GM12878 (cell line): ENCODE measurements around the gene PRSS50.

ENCODE experiments used
- CBX5 ChIP-seq: sonication (generic); IDR thresholded peaks from 2 replicates; pipeline ENCODE4 v1.6.1; 2016; ENCODE audit warnings: low read depth, moderate library complexity, mild to moderate bottlenecking, inconsistent platforms
- HDAC6 ChIP-seq: fragments of 200-600 bp; sonication (generic); IDR thresholded peaks from one replicate; pipeline ENCODE4 v1.8.0; 2017; ENCODE audit warnings: antibody characterized with exemption; ENCODE audit not compliant: unreplicated experiment
- POLR2AphosphoS5 ChIP-seq: IDR thresholded peaks from 2 replicates; pipeline ENCODE4 v1.6.1; 2011; ENCODE audit warnings: mild to moderate bottlenecking, low read length, inconsistent platforms
- SP1 ChIP-seq: IDR thresholded peaks from one replicate; pipeline ENCODE4 v1.6.1; 2011; ENCODE audit warnings: low read depth, low read length
- TAF1 ChIP-seq: IDR thresholded peaks from 2 replicates; pipeline ENCODE4 v1.6.1; 2011; ENCODE audit warnings: mild to moderate bottlenecking, low read depth, low read length, borderline replicate concordance
- TARDBP ChIP-seq: IDR thresholded peaks from 2 replicates; pipeline ENCODE4 v1.6.1; 2016; ENCODE audit warnings: borderline replicate concordance
- ZNF384 ChIP-seq: IDR thresholded peaks from 2 replicates; pipeline ENCODE4 v1.6.1; 2012; ENCODE audit warnings: low read depth, mild to moderate bottlenecking, low read length, improper control_type of control experiment, borderline replicate concordance
- TF ChIP-seq, protein P1 (sequence below), 3 experiments: IDR thresholded peaks in 2 of 3; conservative IDR thresholded peaks in 1 of 3; 2 replicates each; pipeline ENCODE4 v1.5.1; 2011; ENCODE audit warnings: low read depth in 3 of 3, low read length in 3 of 3, mild to moderate bottlenecking in 3 of 3, control low read depth in 2 of 3, moderate library complexity in 2 of 3, inconsistent platforms in 1 of 3, mixed read lengths in 1 of 3; ENCODE audit not compliant: control insufficient read depth in 2 of 3, insufficient read depth in 1 of 3; ENCODE audit errors: extremely low read depth in 1 of 3
- TF ChIP-seq, protein P2 (sequence below): fragments of 450-650 bp; IDR thresholded peaks from 2 replicates; pipeline ENCODE4 v1.6.1; 2017; ENCODE audit warnings: mild to moderate bottlenecking

DNA sequence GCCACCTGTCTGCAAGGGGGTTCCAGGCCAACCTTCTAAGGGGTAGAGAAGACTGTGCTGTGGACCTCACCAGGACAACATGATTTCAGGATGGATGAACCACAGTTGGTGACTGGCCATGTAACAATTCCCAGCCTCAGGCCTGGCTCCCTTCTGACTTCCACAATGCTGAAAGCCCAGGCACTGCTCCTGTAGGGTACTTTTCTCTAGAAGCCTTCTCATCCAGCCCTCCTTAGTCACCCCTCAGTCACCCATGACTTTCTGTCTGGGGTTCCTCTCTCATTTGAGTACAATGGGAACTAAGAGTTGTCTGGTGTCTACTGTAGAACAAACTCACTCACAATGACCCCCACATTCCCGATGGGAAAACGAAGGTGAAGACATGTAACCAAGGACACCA, 32.8 kb downstream of the PRSS50 start:
- TF ChIP-seq POLR2AphosphoS5 (no peak), HDAC6 (no peak), ZNF384 (no peak), SP1 (no peak), CBX5 (no peak), TARDBP (no peak), TAF1 (no peak)
- TF ChIP-seq, protein P1, sequence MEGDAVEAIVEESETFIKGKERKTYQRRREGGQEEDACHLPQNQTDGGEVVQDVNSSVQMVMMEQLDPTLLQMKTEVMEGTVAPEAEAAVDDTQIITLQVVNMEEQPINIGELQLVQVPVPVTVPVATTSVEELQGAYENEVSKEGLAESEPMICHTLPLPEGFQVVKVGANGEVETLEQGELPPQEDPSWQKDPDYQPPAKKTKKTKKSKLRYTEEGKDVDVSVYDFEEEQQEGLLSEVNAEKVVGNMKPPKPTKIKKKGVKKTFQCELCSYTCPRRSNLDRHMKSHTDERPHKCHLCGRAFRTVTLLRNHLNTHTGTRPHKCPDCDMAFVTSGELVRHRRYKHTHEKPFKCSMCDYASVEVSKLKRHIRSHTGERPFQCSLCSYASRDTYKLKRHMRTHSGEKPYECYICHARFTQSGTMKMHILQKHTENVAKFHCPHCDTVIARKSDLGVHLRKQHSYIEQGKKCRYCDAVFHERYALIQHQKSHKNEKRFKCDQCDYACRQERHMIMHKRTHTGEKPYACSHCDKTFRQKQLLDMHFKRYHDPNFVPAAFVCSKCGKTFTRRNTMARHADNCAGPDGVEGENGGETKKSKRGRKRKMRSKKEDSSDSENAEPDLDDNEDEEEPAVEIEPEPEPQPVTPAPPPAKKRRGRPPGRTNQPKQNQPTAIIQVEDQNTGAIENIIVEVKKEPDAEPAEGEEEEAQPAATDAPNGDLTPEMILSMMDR (IDR thresholded peaks at IDR 0.05 in 2 of 3, conservative IDR thresholded peaks at IDR 0.05 in 1 of 3; ENCODE audit: control insufficient read depth in 2 of 3, extremely low read depth in 1 of 3, insufficient read depth in 1 of 3, low read depth in 3 of 3, low read length in 3 of 3) = no peak
- TF ChIP-seq, protein P2, sequence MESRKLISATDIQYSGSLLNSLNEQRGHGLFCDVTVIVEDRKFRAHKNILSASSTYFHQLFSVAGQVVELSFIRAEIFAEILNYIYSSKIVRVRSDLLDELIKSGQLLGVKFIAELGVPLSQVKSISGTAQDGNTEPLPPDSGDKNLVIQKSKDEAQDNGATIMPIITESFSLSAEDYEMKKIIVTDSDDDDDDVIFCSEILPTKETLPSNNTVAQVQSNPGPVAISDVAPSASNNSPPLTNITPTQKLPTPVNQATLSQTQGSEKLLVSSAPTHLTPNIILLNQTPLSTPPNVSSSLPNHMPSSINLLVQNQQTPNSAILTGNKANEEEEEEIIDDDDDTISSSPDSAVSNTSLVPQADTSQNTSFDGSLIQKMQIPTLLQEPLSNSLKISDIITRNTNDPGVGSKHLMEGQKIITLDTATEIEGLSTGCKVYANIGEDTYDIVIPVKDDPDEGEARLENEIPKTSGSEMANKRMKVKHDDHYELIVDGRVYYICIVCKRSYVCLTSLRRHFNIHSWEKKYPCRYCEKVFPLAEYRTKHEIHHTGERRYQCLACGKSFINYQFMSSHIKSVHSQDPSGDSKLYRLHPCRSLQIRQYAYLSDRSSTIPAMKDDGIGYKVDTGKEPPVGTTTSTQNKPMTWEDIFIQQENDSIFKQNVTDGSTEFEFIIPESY = no peak
